ENCODE data around the gene GH2. TPM values are rescaled to one million over a fixed set of nuclear protein-coding genes. Genes with fewer than 3 reads are reported as not detected.

Gene GH2
- total RNA-seq, 4 donors from 2014 or later = not detected

DNA sequence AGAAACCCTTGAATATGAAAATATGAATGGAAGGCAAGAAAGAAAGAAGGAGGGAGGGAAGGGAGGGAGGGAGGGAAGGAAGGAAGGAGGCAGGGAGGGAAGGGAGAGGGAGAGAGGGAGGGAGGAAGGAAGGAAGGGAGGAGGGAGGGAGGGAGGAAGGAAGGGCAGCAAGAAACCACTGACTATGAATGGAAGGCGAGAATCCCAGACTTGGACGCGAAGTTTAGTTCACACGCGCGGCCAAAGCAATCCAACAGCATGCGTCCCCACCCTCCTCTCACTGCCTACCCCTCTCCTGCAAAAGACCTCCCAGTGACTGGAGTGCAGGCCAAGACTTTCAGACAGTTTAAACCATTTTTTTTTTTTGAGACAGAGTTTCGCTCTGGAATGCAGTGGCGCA lies 31.3 kb downstream of the GH2 start:
- Histone ChIP-seq H3K27me3 (no peaks in the 10 kb centered on the region), H3K4me3 (no peak overlapping the region), H3K4me1 (peaks cover 3 to 5% of the 10 kb centered on the region in 2 donors), H3K9me3 (no peaks in the 10 kb centered on the region), H3K36me3 (no peaks in the 10 kb centered on the region), H3K27ac (no peak overlapping the region)
- DNase-seq = no peak
- in situ Hi-C loops (cut with MboI; ENCODE audit: low sequenced_read_pairs in 4 of 4) (no loop called here), intact Hi-C loops (cut with DNase I; ENCODE audit: low total_unique reads) (no loop called here)
- ATAC-seq = no peak
- TF ChIP-seq, protein P1, sequence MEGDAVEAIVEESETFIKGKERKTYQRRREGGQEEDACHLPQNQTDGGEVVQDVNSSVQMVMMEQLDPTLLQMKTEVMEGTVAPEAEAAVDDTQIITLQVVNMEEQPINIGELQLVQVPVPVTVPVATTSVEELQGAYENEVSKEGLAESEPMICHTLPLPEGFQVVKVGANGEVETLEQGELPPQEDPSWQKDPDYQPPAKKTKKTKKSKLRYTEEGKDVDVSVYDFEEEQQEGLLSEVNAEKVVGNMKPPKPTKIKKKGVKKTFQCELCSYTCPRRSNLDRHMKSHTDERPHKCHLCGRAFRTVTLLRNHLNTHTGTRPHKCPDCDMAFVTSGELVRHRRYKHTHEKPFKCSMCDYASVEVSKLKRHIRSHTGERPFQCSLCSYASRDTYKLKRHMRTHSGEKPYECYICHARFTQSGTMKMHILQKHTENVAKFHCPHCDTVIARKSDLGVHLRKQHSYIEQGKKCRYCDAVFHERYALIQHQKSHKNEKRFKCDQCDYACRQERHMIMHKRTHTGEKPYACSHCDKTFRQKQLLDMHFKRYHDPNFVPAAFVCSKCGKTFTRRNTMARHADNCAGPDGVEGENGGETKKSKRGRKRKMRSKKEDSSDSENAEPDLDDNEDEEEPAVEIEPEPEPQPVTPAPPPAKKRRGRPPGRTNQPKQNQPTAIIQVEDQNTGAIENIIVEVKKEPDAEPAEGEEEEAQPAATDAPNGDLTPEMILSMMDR (IDR thresholded peaks at IDR 0.05 in 4 of 5, conservative IDR thresholded peaks at IDR 0.05 in 1 of 5) = no peak
- no peak for TF ChIP-seq POLR2A (IDR thresholded peaks at IDR 0.05)

DNA sequence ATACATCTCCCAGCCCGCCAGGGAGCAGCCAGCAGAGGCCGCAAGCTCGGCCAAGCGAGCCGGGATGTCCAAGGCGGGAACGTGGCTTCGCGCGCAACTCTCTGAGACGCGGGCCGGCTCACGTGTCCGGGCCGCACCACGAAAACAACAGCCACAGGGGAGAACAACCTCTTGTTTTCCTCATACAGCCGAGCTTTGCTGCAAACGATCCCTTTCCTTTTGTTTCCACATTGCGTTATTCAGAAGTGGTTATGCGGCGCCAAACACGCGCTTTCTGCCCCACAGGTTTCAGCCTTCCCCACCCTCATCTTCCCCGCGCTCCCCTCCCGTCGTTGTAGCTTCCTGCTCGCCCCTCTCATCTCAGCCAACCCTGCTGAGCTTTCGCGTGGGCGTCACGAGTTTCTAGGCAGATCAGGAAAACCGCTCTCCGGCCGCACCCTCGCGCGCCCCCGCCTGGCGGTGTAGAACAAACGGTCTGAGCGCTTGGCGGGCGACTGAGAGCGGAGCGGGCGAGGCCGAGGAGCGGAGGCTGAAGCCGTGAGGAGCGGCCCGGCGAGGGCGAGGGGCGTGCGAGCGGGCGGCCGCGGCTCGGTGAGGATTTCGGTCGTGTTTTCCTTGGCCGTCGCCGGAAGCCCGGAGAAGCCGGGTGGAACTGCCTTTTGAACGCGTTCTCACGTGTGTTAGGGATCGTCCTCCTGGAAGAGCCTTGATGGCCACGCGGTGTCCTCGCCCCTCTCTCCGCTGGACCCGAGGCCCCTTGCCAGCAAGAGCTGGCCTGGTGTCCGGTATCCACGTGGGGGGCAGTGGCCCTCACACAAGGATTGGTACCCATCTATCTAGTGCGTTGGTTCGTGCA lies 32.7 kb downstream of the GH2 start:
- in situ Hi-C loops (cut with MboI; ENCODE audit: low sequenced_read_pairs in 4 of 4) (loop anchor here in 2 of 4 donors (25.0 kb wide), 2 partner anchors 412 to 663 kb away; partner anchors contain the start of genes CEP95 (in 1 of the 2), CYB561 (in 1 of the 2) and DDX5 (in 1 of the 2)), intact Hi-C loops (cut with DNase I; ENCODE audit: low total_unique reads) (loop anchor here (10.0 kb wide), 1 partner anchor 1784 kb away; the partner anchor contains the start of gene MED13)
- TF ChIP-seq, protein P1 (IDR thresholded peaks at IDR 0.05 in 4 of 5, conservative IDR thresholded peaks at IDR 0.05 in 1 of 5) = peak; percentile 51 to 81 (median 75)
- no peak for TF ChIP-seq POLR2A (IDR thresholded peaks at IDR 0.05)
- Histone ChIP-seq H3K27me3 (no peaks in the 10 kb centered on the region), H3K4me1 (peaks cover 3 to 6% of the 10 kb centered on the region in 2 donors), H3K27ac (peak overlapping the region; percentile 50 to 77 (median 72)), H3K36me3 (no peaks in the 10 kb centered on the region), H3K9me3 (no peaks in the 10 kb centered on the region), H3K4me3 (peak overlapping the region; percentile 27 to 56 (median 43))
- DNase-seq (peak; percentile 89 to 93), ATAC-seq (peak; percentile 99 to 100)

DNA sequence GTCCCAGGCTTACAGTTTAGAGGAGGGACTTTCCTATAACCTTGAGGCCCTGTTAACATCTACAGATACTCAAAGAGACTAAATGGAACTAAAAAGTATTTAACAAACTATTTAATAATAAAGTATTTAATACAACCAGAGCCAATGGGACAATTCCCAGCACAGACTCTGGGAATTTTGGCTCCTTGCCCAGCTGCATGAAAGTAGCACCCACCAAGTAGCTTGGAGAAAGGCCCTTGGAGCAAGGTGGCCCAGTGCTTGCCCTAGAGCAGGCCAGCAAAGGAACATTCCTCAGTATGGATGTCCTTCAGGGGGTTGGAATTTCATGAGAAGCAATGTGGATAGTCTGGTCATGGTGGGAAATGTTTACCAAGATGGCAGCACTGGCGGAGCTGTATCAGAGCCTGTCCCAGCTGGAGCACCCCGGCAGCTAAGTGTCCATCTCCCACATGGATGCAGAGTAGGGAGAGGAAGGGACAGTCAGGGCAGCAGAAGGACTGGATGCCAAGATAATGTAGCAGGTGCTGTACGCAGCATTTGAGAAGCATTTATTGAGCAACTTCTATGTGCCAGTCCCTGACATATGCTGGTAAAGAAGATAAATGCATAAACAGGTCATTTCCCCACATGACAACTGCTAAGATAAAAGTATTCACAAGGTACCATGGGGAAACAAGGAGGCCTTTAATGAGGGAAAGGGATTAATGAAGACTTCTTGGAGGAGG lies 34.1 kb downstream of the GH2 start:
- in situ Hi-C loops (cut with MboI; ENCODE audit: low sequenced_read_pairs in 4 of 4) (loop anchor here in 2 of 4 donors (25.0 kb wide), 2 partner anchors 410 to 665 kb away; partner anchors contain the start of genes CEP95 (in 1 of the 2), CYB561 (in 1 of the 2) and DDX5 (in 1 of the 2)), intact Hi-C loops (cut with DNase I; ENCODE audit: low total_unique reads) (loop anchor here (10.0 kb wide), 1 partner anchor 1783 kb away; the partner anchor contains the start of gene MED13)
- no peak for ATAC-seq
- Histone ChIP-seq H3K4me3 (no peak overlapping the region), H3K4me1 (peaks cover 12 to 13% of the 10 kb centered on the region in 2 donors), H3K27me3 (no peaks in the 10 kb centered on the region), H3K36me3 (no peaks in the 10 kb centered on the region), H3K27ac (no peak overlapping the region), H3K9me3 (no peaks in the 10 kb centered on the region)
- DNase-seq = no peak
- TF ChIP-seq, protein P1 (IDR thresholded peaks at IDR 0.05 in 4 of 5, conservative IDR thresholded peaks at IDR 0.05 in 1 of 5) = no peak
- no peak for TF ChIP-seq POLR2A (IDR thresholded peaks at IDR 0.05)

DNA sequence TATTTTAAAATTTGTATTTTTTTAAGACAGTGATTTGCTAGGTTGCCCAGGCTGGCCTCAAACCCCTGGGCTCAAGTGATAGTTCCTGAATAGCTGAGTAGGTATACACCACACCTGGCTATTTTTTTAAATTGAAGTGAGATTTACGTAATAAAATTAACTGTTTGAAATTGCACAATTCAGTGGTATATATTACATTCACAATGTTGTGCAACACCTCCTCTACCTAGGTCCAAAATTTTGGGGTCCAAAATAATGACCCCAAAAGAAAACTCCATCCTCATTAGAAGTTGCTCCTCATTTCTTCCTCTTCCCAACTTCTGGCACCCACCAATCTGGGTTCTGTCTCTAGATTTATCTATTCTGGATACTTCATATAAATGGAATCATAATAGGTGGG lies 36.2 kb downstream of the GH2 start:
- intact Hi-C loops (cut with DNase I; ENCODE audit: low total_unique reads) (loop anchor here (10.0 kb wide), 1 partner anchor 1781 kb away; the partner anchor contains the start of gene MED13), in situ Hi-C loops (cut with MboI; ENCODE audit: low sequenced_read_pairs in 4 of 4) (loop anchor here in 2 of 4 donors (25.0 kb wide), 2 partner anchors 408 to 667 kb away; partner anchors contain the start of genes CEP95 (in 1 of the 2), CYB561 (in 1 of the 2) and DDX5 (in 1 of the 2))
- Histone ChIP-seq H3K4me1 (peaks cover 19 to 23% of the 10 kb centered on the region in 2 donors), H3K9me3 (no peaks in the 10 kb centered on the region), H3K4me3 (no peak overlapping the region), H3K27ac (no peak overlapping the region), H3K36me3 (no peaks in the 10 kb centered on the region), H3K27me3 (no peaks in the 10 kb centered on the region)
- no peak for ATAC-seq
- TF ChIP-seq, protein P1 (IDR thresholded peaks at IDR 0.05 in 4 of 5, conservative IDR thresholded peaks at IDR 0.05 in 1 of 5) = no peak
- no peak for TF ChIP-seq POLR2A (IDR thresholded peaks at IDR 0.05)
- DNase-seq = no peak
